ENCODE measurements around the gene TMEM190.

GRCh38 chr19:55355213-55355821, 21.3 kb upstream of the TMEM190 start:
- TF ChIP-seq CTCF (IDR thresholded peaks at IDR 0.05), result no peak
- TF ChIP-seq EZH2 (IDR thresholded peaks at IDR 0.05; ENCODE audit: borderline replicate concordance, insufficient read depth, low read depth, low read length, poor library complexity, severe bottlenecking), result no peak

All from B cell (primary cell).